Astrocyte (in vitro differentiated cells and primary cell): ENCODE results near the gene EHD4. TPM values are rescaled to one million over a fixed set of nuclear protein-coding genes. Genes with fewer than 3 reads are reported as not detected.

Experiments used
- DNase-seq: peaks from one replicate; pipeline ENCODE4 v3.0.0-alpha.2; 2010; ENCODE audit warnings: low read depth
- FAIRE-seq: peaks from 2 replicates; lab custom pipeline; 2011; peaks lifted over from hg19 to GRCh38; lab: Jason Lieb, UNC
- H2AFZ ChIP-seq: 2 replicates; pipeline ENCODE4 v1.6.0; 2012; ENCODE audit warnings: low read depth, low read length, inconsistent platforms
- H3K27ac ChIP-seq: 2 replicates; pipeline ENCODE4 v1.5.1; 2011; ENCODE audit warnings: low read depth, low read length, inconsistent platforms
- H3K27me3 ChIP-seq: 2 replicates; pipeline ENCODE4 v1.6.0; 2011; ENCODE audit warnings: low read length, inconsistent platforms; ENCODE audit not compliant: insufficient read depth
- H3K36me3 ChIP-seq: 2 replicates; pipeline ENCODE4 v1.5.1; 2011; ENCODE audit warnings: low read length, inconsistent platforms; ENCODE audit not compliant: insufficient read depth
- H3K4me1 ChIP-seq: 2 replicates; pipeline ENCODE4 v1.5.1; 2011; ENCODE audit warnings: low read length, inconsistent platforms; ENCODE audit not compliant: insufficient read depth
- H3K4me2 ChIP-seq: 2 replicates; pipeline ENCODE4 v1.6.0; 2012; ENCODE audit warnings: low read length, inconsistent platforms
- H3K4me3 ChIP-seq: 2 replicates; pipeline ENCODE4 v1.5.1; 2011; ENCODE audit warnings: low read depth, mild to moderate bottlenecking, low read length, inconsistent platforms; ENCODE audit not compliant: insufficient read depth
- H3K79me2 ChIP-seq: 2 replicates; pipeline ENCODE4 v1.6.0; 2012; ENCODE audit warnings: mild to moderate bottlenecking, low read length, inconsistent platforms; ENCODE audit not compliant: insufficient read depth
- H3K9ac ChIP-seq: 2 replicates; pipeline ENCODE4 v1.6.0; 2012; ENCODE audit warnings: mild to moderate bottlenecking, low read length, inconsistent platforms
- H3K9me3 ChIP-seq: 2 replicates; pipeline ENCODE4 v1.5.1; 2012; ENCODE audit warnings: low read depth, mild to moderate bottlenecking, low read length, inconsistent platforms; ENCODE audit not compliant: insufficient read depth
- H4K20me1 ChIP-seq: 2 replicates; pipeline ENCODE4 v1.6.0; 2012; ENCODE audit warnings: low read length, inconsistent platforms; ENCODE audit not compliant: insufficient read depth
- H3K27ac Mint-ChIP-seq: one replicate; pipeline ENCODE4 v1.8.0; 2021; ENCODE audit warnings: mild to moderate bottlenecking, mixed read lengths; ENCODE audit not compliant: unreplicated experiment
- H3K27me3 Mint-ChIP-seq: one replicate; pipeline ENCODE4 v1.8.0; 2021; ENCODE audit warnings: low read depth, mixed read lengths; ENCODE audit not compliant: unreplicated experiment
- H3K36me3 Mint-ChIP-seq: one replicate; pipeline ENCODE4 v1.8.0; 2021; ENCODE audit warnings: low read depth, mixed read lengths; ENCODE audit not compliant: unreplicated experiment
- H3K4me1 Mint-ChIP-seq: one replicate; pipeline ENCODE4 v1.8.0; 2021; ENCODE audit warnings: low read depth, mixed read lengths; ENCODE audit not compliant: unreplicated experiment
- H3K4me3 Mint-ChIP-seq: one replicate; pipeline ENCODE4 v1.8.0; 2021; ENCODE audit warnings: mild to moderate bottlenecking, moderate library complexity, mixed read lengths; ENCODE audit not compliant: unreplicated experiment
- H3K9me3 Mint-ChIP-seq: one replicate; pipeline ENCODE4 v1.8.0; 2021; ENCODE audit warnings: mild to moderate bottlenecking, mixed read lengths; ENCODE audit not compliant: unreplicated experiment
- EZH2 ChIP-seq: IDR thresholded peaks from 2 replicates; pipeline ENCODE4 v1.6.1; 2012; ENCODE audit warnings: mild to moderate bottlenecking, low read length, inconsistent platforms; ENCODE audit not compliant: insufficient read depth
- total RNA-seq: library from RNA; stranded (reverse); gene quantifications from 2 replicates; pipeline ENCODE4 v1.2.1, GENCODE V29; 2021
- TF ChIP-seq, protein P1 (sequence below): IDR thresholded peaks from 2 replicates; pipeline ENCODE4 v1.5.1; 2011; ENCODE audit warnings: low read depth, mild to moderate bottlenecking, inconsistent platforms, low read length, moderate library complexity; ENCODE audit not compliant: insufficient read depth

EHD4 gene
- total RNA-seq, 1 donor from 2014 or later, result 46.4 TPM

- Mint-ChIP-seq H3K27ac (no peak overlapping the region), H3K4me3 (no peak overlapping the region)
- H2AFZ ChIP-seq, result no peak overlapping the region
These were observed 109.7 kb downstream of the EHD4 start for GRCh38 chr15:41862515-41863116.

GRCh38 chr15:41861736-41862356 is 110.5 kb downstream of the EHD4 start:
- H3K9me3 Mint-ChIP-seq, result no peaks in the 10 kb centered on the region
- no peak overlapping the region for H3K27ac Mint-ChIP-seq

More at GRCh38 chr15:41862515-41863116, 109.7 kb downstream of the EHD4 start:
- no peaks in the 10 kb centered on the region for H3K4me1 Mint-ChIP-seq
- Histone ChIP-seq H3K79me2 (no peaks in the 10 kb centered on the region), H3K27me3 (no peaks in the 10 kb centered on the region), H3K9ac (no peak overlapping the region), H3K4me3 (no peak overlapping the region), H3K27ac (no peak overlapping the region), H3K4me2 (no peak overlapping the region), H3K36me3 (no peaks in the 10 kb centered on the region), H3K4me1 (no peaks in the 10 kb centered on the region), H4K20me1 (no peaks in the 10 kb centered on the region), H3K9me3 (no peaks in the 10 kb centered on the region)
- H3K36me3 Mint-ChIP-seq, result peaks cover 14% of the 10 kb centered on the region
- peaks cover 4% of the 10 kb centered on the region for H3K9me3 Mint-ChIP-seq
- H3K27me3 Mint-ChIP-seq, result peaks cover 46% of the 10 kb centered on the region
- TF ChIP-seq EZH2, result no peak
- TF ChIP-seq, protein P1, sequence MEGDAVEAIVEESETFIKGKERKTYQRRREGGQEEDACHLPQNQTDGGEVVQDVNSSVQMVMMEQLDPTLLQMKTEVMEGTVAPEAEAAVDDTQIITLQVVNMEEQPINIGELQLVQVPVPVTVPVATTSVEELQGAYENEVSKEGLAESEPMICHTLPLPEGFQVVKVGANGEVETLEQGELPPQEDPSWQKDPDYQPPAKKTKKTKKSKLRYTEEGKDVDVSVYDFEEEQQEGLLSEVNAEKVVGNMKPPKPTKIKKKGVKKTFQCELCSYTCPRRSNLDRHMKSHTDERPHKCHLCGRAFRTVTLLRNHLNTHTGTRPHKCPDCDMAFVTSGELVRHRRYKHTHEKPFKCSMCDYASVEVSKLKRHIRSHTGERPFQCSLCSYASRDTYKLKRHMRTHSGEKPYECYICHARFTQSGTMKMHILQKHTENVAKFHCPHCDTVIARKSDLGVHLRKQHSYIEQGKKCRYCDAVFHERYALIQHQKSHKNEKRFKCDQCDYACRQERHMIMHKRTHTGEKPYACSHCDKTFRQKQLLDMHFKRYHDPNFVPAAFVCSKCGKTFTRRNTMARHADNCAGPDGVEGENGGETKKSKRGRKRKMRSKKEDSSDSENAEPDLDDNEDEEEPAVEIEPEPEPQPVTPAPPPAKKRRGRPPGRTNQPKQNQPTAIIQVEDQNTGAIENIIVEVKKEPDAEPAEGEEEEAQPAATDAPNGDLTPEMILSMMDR, result no peak
- FAIRE-seq (no peak), DNase-seq (no peak)

More at GRCh38 chr15:41861736-41862356, 110.5 kb downstream of the EHD4 start:
- H3K9ac ChIP-seq, result no peak overlapping the region
- H3K4me3 ChIP-seq, result no peak overlapping the region
- no peak overlapping the region for H3K27ac ChIP-seq
- Mint-ChIP-seq H3K36me3 (peaks cover 10% of the 10 kb centered on the region), H3K4me3 (no peak overlapping the region), H3K4me1 (no peaks in the 10 kb centered on the region), H3K27me3 (peaks cover 40% of the 10 kb centered on the region)
- no peaks in the 10 kb centered on the region for H3K9me3 ChIP-seq
- no peaks in the 10 kb centered on the region for H3K79me2 ChIP-seq
- no peak for TF ChIP-seq EZH2
- TF ChIP-seq, protein P1, result no peak
- FAIRE-seq (no peak), DNase-seq (no peak)
- H3K4me1 ChIP-seq, result no peaks in the 10 kb centered on the region
- no peaks in the 10 kb centered on the region for H4K20me1 ChIP-seq
- no peak overlapping the region for H3K4me2 ChIP-seq
- no peaks in the 10 kb centered on the region for H3K27me3 ChIP-seq
- no peak overlapping the region for H2AFZ ChIP-seq
- H3K36me3 ChIP-seq, result no peaks in the 10 kb centered on the region
